Type B pancreatic cell (in vitro differentiated cells): ENCODE results near the gene HS2ST1. TPM values are rescaled to one million over a fixed set of nuclear protein-coding genes. Genes with fewer than 3 reads are reported as not detected.

Experiments used
- DNase-seq: peaks from one replicate; pipeline ENCODE4 v3.0.0; 2021; ENCODE audit warnings: mixed read lengths; ENCODE audit not compliant: unreplicated experiment; ENCODE audit errors: extremely low spot score
- H3K27ac Mint-ChIP-seq: 2 replicates; pipeline ENCODE4 v1.8.0; 2021; ENCODE audit warnings: mild to moderate bottlenecking, mixed read lengths
- H3K27me3 Mint-ChIP-seq: 2 replicates; pipeline ENCODE4 v1.8.0; 2021; ENCODE audit warnings: mixed read lengths
- H3K36me3 Mint-ChIP-seq: 2 replicates; pipeline ENCODE4 v1.8.0; 2021; ENCODE audit warnings: mixed read lengths
- H3K4me1 Mint-ChIP-seq: one replicate; pipeline ENCODE4 v1.8.0; 2021; ENCODE audit warnings: mixed read lengths; ENCODE audit not compliant: unreplicated experiment
- H3K4me3 Mint-ChIP-seq: 2 replicates; pipeline ENCODE4 v1.8.0; 2021; ENCODE audit warnings: mild to moderate bottlenecking, mixed read lengths
- H3K9me3 Mint-ChIP-seq: 2 replicates; pipeline ENCODE4 v1.8.0; 2021; ENCODE audit warnings: mixed read lengths
- CTCF ChIP-seq: fragments of 200-600 bp; sonication (generic); conservative IDR thresholded peaks from 2 replicates; pipeline ENCODE4 v1.5.0; 2021; ENCODE audit warnings: antibody characterized with exemption, mild to moderate bottlenecking
- total RNA-seq: library from RNA; stranded (reverse); gene quantifications from 2 replicates; pipeline ENCODE4 v1.2.1, GENCODE V29; 2021; ENCODE audit warnings: low replicate concordance

HS2ST1 gene
- total RNA-seq, 1 donor from 2014 or later: 40.3 TPM

GRCh38 chr1:87127581-87127980, 213.1 kb downstream of the HS2ST1 start:
- Mint-ChIP-seq H3K27me3 (peaks cover 4% of the 10 kb centered on the region), H3K27ac (no peak overlapping the region), H3K4me1 (peaks cover 12% of the 10 kb centered on the region), H3K36me3 (no peaks in the 10 kb centered on the region), H3K9me3 (no peaks in the 10 kb centered on the region), H3K4me3 (no peak overlapping the region)
- DNase-seq: no peak
- TF ChIP-seq CTCF: no peak

GRCh38 chr1:87129038-87129437, 214.6 kb downstream of the HS2ST1 start:
- DNase-seq: no peak
- Mint-ChIP-seq H3K4me1 (peaks cover 12% of the 10 kb centered on the region), H3K36me3 (no peaks in the 10 kb centered on the region), H3K9me3 (no peaks in the 10 kb centered on the region), H3K27ac (peak overlapping the region; percentile 66), H3K27me3 (peaks cover 11% of the 10 kb centered on the region), H3K4me3 (no peak overlapping the region)
- no peak for TF ChIP-seq CTCF

GRCh38 chr1:87129606-87130005, 215.2 kb downstream of the HS2ST1 start:
- Mint-ChIP-seq H3K9me3 (no peaks in the 10 kb centered on the region), H3K4me3 (peak overlapping the region; percentile 29), H3K27me3 (peaks cover 13% of the 10 kb centered on the region), H3K4me1 (peaks cover 12% of the 10 kb centered on the region), H3K36me3 (no peaks in the 10 kb centered on the region), H3K27ac (peak overlapping the region; percentile 66)
- no peak for DNase-seq
- TF ChIP-seq CTCF: no peak

GRCh38 chr1:87130438-87130837, 216.0 kb downstream of the HS2ST1 start:
- no peaks in the 10 kb centered on the region for H3K36me3 Mint-ChIP-seq
- TF ChIP-seq CTCF: no peak

GRCh38 chr1:87131809-87132283, 217.4 kb downstream of the HS2ST1 start:
- Mint-ChIP-seq H3K27ac (peak overlapping the region; percentile 36), H3K4me3 (peak overlapping the region; percentile 83), H3K36me3 (no peaks in the 10 kb centered on the region), H3K9me3 (no peaks in the 10 kb centered on the region), H3K4me1 (peaks cover 16% of the 10 kb centered on the region), H3K27me3 (peaks cover 25% of the 10 kb centered on the region)
- peak; percentile 87 for DNase-seq
- peak; percentile 98 for TF ChIP-seq CTCF

More at GRCh38 chr1:87130438-87130837, 216.0 kb downstream of the HS2ST1 start:
- no peak overlapping the region for H3K4me3 Mint-ChIP-seq
- H3K27me3 Mint-ChIP-seq: peaks cover 17% of the 10 kb centered on the region
- peak overlapping the region; percentile 31 for H3K27ac Mint-ChIP-seq
- H3K4me1 Mint-ChIP-seq: peaks cover 12% of the 10 kb centered on the region
- no peak for DNase-seq
- H3K9me3 Mint-ChIP-seq: no peaks in the 10 kb centered on the region
